Fibroblast of mammary gland (primary cell): ENCODE data around the gene FANCC.

Experiments used
- DNase-seq: peaks from one replicate; pipeline ENCODE4 v3.0.0-alpha.2; 2010; ENCODE audit warnings: low read depth
- H3K4me3 ChIP-seq: 2 replicates; pipeline ENCODE4 v1.5.1; 2011; ENCODE audit warnings: low read depth, mild to moderate bottlenecking, low read length, moderate library complexity; ENCODE audit not compliant: control insufficient read depth
- TF ChIP-seq, protein P1 (sequence below): conservative IDR thresholded peaks from 2 replicates; pipeline ENCODE4 v1.5.1; 2011; ENCODE audit warnings: low read depth, low read length, inconsistent platforms; ENCODE audit not compliant: control insufficient read depth, insufficient read depth

The FANCC gene

DNA sequence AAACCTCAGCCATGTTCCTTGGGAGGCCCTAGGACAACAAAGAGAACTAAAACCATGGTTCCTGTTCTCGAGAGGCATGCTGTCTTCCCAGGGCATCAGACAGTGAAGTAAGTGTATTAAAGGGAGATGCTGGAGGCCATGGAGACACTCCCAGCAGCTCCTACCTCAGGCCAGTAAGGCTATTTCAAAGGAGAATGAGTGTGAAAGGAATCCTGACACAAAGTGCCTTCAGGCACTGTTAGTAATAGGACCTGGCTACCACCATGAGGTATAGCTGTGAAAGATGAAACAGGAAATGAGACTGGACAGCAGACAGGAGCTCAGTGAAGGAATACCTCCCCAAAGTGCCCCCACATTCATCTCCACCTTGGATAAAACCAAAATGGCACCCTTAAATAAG, 71.0 kb downstream of the FANCC start:
- no peak overlapping the region for H3K4me3 ChIP-seq
- no peak for DNase-seq
- TF ChIP-seq, protein P1, sequence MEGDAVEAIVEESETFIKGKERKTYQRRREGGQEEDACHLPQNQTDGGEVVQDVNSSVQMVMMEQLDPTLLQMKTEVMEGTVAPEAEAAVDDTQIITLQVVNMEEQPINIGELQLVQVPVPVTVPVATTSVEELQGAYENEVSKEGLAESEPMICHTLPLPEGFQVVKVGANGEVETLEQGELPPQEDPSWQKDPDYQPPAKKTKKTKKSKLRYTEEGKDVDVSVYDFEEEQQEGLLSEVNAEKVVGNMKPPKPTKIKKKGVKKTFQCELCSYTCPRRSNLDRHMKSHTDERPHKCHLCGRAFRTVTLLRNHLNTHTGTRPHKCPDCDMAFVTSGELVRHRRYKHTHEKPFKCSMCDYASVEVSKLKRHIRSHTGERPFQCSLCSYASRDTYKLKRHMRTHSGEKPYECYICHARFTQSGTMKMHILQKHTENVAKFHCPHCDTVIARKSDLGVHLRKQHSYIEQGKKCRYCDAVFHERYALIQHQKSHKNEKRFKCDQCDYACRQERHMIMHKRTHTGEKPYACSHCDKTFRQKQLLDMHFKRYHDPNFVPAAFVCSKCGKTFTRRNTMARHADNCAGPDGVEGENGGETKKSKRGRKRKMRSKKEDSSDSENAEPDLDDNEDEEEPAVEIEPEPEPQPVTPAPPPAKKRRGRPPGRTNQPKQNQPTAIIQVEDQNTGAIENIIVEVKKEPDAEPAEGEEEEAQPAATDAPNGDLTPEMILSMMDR = no peak

DNA sequence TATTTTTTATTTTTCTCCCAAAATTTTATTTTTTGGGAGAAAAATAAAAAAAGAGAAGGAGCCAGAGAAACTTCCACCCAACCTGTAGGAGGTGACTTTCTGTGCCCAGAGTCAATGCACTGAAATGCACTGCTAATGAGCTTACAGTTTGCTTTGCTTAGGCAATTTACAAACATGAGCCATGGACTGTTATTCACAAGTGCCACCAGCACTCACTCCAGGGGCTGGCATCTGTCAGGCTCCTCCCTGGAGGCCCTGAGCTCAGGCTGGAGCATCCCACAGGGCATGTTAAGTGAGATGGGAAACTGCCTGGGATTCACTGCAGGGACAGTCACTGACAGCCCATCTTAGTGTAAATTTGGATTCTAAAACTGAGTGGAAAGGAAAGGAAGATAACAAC, 74.9 kb downstream of the FANCC start:
- DNase-seq = no peak
- TF ChIP-seq, protein P1 = no peak
- H3K4me3 ChIP-seq = no peak overlapping the region

DNA sequence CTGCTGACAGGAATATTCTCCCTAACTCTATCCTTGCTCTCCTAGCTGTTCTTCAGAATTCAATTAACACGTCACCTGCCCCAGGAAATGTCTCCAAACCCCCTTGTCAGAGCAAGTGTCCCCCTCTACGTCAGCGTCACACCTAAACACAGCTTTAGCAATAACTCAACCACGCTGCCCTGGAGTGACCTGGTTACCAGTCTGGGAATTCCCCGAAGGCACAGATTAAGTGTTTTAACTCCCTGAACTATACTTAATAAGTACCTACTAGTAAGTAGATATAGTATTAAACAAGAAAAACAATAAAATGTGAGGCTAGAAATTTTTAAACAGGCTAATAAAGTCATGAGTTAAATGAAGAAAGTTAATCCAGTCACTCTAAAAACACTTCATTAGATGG, 78.4 kb downstream of the FANCC start:
- TF ChIP-seq, protein P1 = no peak
- no peak overlapping the region for H3K4me3 ChIP-seq
- DNase-seq = no peak

DNA sequence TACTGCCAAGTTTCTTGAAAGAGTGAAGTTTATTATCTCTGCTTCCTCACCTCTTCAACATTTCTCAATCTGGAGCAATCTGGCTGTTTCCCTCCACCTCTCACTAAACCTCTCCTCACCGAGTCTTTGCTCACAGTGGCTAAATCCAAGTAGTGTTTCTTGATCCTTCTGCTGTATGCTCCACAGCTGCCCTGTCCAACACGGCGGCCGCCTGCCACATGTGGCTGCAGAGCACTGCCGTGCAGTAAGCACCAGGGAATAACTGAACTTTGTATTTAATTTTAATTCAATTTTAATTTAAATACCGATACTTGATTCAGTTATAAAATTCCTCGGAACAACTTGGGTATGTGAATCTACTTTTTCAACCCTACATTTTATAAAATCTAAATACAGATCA, 80.2 kb downstream of the FANCC start:
- TF ChIP-seq, protein P1 = no peak

DNA sequence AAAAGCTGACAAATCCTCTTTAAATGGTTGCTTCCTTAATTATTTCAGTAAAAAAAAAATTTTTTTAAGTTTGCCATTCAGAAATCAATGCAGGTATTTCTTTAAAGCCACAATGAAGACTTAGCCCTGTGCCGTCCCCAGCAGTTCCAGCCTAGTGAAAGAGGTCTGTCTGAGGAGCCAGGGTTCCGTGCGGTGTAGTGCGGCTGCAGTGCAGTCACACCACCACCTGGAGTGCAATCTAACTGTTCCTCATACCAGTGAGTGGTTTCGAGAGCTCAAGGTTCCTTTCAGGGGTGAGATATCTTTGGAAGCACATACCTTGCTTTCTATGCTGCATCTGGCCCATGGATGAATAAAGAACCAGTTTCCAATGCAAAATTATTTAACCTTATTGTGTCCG, 87.5 kb downstream of the FANCC start:
- no peak for DNase-seq
- TF ChIP-seq, protein P1 = no peak
- H3K4me3 ChIP-seq = no peak overlapping the region

More for the DNA sequence above, 80.2 kb downstream of the FANCC start:
- no peak for DNase-seq
- H3K4me3 ChIP-seq = no peak overlapping the region

DNA sequence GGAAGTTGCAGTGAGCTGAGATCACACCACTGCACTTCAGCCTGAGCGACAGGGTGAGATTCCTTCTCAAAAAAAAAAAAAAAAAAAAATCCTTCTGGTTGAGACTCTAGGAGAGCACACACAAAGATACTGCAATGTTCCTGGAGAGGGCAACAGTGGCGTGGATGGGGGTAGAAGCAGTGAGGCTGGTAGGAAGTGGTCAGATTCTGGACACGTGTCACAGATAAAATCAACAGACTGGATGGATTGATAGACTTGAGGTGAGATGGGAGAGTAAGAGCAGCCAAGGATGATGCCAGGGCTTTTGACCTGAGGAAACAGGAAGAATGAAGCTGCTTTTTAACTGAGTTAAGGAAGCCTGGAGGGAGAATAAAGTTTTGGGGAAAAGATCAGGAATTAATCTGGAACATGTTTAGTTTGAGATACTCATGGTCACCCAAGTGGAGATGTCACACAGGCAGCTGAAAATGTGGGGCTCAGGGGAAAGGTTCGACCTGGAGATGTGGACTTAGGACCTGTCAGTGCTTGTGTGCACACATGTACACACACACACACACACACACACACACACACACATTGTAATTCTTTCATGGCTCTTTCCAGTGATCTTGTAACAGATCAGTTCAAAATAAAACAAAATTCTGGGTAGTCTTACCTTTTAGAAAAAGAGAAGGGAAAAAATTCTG, 88.1 kb downstream of the FANCC start:
- TF ChIP-seq, protein P1 = no peak
- no peak overlapping the region for H3K4me3 ChIP-seq
- DNase-seq = no peak

DNA sequence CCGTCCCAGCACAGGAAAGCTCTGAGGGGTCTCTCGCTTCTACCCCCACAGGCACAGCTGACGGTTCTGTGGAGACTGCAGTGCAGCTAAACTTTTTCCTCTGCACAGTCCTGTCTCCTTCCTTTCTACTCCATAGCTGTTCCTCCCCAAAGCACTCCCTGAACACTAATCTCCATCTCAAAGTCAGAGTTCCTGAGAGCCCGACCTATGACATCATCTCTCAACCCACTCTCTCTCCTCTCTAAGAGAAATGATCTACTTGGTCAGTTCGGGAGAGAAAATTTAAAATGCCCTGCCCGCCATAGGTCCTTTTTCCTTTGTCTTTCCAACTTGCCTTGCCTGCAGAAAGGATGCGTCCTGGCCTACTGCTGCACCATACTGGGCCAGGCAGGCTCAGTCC, 90.6 kb downstream of the FANCC start:
- H3K4me3 ChIP-seq = no peak overlapping the region
- TF ChIP-seq, protein P1 = no peak
- DNase-seq = peak; percentile 11
